NCI-H1105 (cell line): ENCODE measurements around the gene MEI1.

ENCODE experiments used
- DNase-seq: peaks from one replicate; lab custom pipeline; 2025; lab: John Stamatoyannopoulos, UW

MEI1 gene

DNA sequence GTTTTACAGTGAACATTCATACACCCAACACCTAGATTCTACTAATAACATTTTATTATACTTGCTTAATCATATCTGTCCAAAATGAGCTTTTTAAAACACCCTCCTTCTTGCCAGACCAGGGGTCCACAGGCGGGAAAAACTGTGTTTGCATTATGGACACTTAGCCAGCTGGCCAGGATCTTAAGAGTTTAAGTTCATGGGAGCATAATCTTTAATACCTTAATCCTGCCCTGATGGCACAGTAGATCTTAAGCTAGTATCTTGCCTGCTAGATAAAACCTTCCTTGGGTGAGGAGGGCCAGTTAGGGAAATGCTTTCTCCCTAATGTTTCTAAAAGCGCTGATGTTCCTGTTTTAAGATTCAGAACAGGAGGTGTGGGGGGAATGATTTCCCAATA lies 88.0 kb downstream of the MEI1 start:
- no peak for DNase-seq

DNA sequence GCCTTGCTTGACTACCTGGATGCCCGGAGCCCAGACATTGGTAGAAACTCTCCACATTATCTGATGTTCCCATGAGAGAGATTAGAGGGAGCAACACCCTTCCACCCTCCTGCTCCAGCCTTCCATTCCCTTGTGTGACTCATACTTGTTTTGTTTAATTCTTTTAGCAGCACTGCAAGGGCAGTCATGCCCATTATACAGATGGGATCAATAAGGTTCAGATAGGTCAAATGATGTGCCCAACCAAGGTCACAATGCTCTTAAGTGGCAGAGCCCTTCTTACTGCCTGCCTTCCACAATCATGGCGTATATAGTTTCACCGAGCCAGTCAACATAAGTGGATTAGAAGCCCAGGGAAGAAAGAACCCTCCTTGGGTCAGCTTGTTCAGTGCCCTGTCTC lies 94.6 kb downstream of the MEI1 start:
- no peak for DNase-seq

DNA sequence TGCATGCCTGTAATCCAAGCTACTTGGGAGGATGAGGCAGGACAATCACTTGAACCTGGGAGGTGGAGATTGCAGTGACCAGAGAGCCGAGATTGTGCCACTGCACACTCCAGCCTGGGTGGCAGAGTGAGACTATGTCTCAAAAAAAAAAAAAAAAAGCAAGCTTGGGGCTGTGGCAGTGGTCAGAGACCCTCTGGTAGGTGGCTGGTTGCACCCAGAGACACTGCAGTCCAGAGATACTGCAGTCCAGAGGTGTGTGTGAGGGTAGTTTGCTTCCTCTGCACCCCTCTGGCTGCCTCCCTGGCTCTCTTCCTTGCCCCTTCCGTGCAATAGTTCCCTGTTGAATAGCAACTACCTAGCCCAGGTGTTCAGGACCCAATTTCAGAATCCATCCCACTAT lies 99.4 kb downstream of the MEI1 start:
- no peak for DNase-seq

DNA sequence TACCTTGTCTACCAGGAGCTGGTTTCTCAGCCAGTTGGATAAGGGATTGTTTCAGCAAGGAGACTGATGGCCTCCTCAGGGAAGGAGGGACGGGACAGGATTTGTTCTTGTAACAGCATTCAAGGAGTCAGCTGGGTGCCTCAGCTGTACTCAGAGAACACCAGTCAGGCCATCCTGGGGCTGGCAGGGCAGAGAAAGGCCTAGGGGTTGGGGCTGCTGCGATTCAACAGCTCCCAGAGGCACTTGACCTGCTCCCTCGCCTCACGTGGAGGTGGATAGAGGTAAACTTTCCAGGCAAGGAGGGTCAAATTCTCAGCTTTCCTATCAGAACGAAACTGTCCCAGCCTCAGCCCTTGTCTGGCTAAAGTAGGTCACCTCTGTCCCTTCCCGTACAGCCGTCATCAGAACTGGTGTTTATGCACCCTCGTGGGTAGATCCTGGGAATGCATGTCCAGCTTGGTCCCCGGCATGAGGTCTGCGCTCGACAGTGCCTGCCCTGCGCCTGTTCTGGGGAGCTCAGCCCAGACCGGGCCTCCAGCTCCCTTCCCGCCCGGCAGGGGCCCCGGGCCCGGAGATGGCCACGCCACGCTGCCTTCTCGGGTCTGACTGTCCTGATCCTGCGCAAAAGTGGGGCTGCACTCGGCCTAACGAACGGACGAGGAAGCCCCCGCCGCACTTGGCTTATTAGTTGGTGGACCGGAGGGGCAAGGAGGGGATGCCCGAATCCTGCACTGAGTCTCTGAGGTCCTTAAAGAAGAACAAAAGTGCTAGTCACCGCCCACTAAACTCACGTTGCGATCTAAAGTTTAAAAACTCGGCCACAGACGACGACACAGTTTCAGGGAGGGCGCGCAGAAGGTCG lies 100.4 kb downstream of the MEI1 start:
- no peak for DNase-seq

DNA sequence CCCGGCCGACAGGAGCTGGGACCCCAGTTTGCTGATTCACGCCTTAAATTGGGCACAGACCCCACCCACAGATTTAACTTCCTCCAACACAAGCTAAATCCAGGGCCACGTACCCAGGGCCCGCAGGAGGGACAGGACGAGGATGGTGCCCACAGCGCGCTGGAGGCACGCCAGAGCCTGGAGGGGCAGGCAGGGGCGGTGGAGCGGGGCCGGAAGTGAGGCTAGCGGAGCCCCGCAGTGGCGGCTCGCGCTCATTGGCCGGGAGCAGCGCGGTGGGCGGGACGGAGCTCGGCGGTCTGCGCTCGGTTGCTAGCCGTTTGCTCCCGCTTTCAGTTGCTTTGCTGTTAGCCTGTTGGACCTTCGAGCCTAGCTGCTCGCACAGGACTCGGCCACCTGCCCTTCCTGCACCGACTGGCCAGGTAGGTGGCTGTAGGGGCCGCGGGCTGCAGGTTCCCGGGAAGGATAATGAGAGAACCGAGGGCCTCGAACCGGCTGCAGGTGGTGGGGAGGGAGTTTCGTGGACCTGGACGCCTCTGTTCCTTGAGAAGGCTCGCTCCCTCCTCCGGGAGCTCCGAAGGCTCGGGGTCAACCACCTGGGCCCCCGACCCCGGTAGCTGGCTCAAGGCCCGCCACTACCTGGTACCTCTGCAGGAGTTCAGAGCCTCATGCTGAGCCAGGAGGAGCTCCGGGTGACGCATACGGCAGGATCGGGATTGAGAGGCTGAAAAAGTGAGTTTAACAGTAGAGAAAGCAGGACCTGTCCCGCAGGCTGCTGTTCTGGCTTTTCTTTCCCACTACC lies 101.2 kb downstream of the MEI1 start, which contains the start of gene CCDC134:
Gene CCDC134 (plus strand): TSS at position 332 of the 799 bp plus-strand sequence. CDS start 8,212 bp downstream, outside the sequence.
- peak; percentile 84 for DNase-seq

DNA sequence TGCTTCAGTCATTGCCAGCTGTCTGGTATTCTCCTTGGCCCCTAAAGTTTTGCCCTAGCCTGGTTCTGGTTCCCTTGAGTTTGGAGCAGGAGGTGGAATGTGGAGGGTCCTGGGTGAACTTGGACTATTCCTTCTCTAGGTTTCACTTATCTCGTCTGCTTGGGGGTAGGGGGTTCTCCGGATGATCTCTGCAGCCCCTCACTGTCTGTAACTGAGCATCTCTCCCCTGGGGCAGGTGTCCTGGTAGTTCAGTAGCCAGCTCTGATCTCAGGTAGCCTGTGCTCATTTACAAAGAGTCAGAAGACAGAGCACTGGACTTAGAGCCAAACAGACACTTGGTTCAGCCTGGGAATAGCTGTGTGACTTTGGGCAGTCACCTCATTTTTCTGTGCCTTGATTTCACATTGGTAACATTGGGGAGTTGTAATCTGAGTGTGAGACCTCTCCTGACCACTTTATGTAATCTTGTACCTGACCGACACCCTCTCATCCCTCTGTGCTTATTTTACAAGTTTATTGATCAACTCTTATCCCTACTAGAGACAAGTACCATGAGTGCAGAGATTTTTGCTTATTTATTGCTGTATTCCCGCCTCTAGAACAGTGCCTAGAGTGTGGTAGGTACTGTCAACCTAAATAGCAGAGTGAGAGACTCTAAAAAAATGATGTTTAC lies 102.0 kb downstream of the MEI1 start:
- no peak for DNase-seq

DNA sequence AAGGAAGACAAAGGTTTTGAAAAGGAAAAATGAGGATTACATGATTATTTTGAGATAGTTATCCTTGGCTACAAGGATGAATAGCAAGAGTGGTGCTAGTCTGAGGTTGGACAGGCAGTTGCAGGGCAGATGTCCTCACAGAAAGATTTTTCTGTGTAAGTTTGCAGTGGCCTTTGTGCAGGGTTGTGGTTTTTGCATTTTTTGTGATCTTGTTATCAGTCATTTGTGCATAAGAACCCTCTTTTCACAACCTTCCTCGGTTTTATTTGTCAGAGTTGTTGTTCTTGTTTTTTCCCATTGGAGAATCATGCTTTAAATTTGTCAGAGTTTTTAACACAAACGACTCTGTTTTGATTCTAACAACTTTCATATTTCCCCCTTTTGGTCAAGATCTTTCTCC lies 102.6 kb downstream of the MEI1 start:
- no peak for DNase-seq

DNA sequence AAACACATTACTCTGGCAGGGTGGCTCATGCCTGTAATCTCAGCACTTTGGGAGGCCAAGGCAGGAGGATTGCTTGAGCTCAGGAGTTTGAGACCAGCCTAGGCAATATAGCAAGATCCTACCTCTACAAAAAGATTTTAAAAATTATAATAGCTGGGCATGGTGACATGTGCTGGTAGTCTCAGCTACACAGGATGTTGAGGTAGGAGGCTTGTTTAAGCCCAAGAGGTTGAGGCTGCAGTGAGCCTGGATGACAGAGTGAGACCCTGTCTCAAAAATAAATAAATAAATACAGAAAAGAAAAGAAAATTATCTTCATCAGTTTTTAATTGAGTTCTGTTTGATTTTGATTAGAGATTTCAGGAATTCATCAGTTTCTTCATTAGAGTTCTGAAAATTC lies 106.3 kb downstream of the MEI1 start:
- no peak for DNase-seq

DNA sequence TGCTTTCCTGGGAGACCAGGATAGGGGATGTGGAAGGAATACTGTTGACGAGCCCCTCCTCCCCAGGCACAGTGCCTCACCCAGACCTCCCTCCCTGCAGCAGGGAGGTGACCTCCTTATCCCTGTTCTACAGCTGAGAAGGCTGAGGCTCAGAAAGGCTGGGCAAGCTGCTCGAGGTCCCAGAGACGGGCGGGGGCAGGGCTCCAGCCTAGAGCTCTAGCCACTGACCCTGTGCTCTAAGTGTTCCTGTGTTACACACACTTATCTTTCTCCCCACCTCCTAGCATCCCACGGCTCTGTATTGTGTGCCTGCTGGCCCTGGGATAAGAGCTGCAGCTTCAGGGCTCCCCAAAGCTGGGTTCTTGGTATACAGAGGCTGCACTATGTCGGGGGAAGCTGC lies 109.1 kb downstream of the MEI1 start:
- DNase-seq = no peak

DNA sequence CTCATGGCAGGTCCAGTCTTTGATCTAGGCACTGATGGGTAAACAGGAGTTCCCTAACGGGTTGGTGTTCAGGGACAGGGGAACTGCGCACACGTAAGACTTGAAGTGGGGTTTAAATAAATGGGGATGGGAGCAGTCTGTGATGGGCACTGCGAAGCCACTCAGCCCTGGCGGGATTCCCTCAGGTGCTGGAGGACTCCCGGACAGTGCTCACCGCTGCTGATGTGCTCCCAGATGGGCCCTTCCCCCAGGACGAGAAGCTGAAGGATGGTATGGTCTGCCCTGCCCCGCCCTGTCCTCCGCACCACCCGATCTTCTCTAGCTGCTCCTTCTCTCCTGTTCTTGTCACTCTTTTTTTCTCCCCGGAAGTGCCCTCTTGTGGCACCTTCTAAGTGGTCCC lies 110.7 kb downstream of the MEI1 start:
- DNase-seq = no peak

DNA sequence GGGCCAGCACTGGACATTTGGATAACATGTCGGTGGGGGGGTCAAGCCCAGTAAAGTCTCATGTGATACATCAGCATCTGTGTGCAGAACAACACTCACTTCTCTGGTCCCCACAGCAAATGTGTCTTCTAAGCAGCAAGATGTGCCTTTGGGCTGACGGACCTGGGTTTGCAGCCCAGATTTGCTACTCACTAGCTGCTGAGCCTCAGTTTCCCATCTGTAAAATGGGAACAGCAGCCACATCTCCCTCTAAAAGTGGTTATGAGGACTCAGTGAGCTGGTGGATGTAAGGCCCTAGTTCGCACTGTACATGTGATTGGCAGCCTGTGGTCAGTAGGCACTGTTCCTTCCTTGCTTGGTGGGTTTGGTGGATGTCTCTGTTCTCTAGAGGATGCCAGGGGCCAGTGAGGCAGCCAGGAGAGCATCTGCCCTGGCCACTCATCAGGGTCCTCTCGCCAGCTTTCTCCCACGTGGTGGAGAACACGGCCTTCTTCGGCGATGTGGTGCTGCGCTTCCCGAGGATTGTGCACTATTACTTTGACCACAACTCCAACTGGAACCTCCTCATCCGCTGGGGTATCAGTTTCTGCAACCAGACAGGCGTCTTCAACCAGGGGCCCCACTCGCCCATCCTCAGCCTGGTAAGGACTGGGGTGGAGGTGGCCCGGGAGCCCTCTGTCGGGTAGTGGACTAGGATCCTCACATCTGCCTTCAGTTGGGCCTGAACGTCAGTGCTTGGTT lies 113.7 kb downstream of the MEI1 start:
- DNase-seq = no peak

DNA sequence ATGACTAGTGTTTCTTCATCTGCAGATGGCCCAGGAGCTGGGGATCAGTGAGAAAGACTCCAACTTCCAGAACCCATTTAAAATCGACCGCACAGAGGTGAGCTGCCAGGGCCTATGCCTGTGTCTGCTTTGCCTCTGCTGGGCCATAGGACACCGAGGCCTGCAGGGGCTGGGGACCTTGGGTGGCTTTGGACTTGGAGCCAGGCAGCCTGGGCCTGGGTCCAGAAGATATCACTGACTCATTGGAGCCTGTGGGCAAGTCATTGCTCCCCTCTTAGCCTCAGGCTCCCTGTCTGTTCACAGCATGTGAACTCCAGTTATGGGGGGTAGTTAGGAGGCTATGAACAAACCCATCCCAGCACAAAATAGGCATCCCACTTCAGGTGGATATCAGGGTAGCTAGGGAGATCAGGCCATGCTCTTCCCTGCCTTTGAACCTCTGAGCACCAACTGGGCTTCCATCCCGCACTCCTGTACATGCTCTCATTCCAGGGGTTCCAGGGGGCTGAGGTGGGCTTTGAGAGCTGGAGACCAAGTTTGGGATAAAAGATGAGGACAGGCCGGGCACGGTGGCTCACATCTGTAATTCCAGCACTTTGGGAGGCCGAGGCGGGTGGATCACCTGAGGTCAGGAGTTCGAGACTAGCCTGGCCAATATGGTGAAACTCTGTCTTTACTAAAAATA lies 114.6 kb downstream of the MEI1 start:
- no peak for DNase-seq

DNA sequence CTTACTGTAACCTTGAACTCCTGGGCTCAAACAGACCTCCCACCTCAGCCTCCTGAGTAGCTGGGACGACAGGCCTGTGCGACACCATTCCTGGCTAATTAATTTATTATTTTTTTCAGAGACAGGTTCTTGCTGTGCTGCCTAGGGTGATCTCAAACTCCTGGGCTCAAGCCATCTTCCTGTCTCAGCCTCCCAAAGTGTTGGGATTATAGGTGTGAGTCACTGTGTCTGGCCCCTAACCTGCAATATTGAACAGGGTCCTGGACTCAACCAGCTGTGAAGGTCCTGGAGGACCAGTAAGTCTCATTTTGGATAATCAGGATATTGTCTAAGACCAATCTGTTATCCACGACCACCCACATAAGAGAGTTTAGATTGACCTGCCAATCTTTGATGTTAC lies 116.4 kb downstream of the MEI1 start:
- DNase-seq = no peak

DNA sequence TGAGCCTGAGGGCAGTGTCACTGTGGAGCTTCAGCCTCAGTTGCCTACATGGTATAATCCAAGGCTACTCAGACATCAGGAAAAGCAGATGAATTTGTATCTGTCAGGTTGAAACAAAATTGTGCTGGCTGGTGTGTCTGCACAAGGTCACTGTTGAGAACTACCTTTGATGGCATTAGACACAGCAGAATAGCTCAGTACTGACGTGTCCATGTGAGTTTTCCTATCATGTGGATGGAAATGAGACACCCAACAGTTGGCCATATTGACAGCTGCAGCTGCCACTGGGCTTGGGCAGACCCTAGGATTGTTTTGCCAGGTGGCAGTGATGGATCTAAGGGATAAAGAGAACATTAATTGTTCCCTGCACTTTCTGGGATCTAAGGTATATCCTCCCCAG lies 116.9 kb downstream of the MEI1 start:
- DNase-seq = no peak

DNA sequence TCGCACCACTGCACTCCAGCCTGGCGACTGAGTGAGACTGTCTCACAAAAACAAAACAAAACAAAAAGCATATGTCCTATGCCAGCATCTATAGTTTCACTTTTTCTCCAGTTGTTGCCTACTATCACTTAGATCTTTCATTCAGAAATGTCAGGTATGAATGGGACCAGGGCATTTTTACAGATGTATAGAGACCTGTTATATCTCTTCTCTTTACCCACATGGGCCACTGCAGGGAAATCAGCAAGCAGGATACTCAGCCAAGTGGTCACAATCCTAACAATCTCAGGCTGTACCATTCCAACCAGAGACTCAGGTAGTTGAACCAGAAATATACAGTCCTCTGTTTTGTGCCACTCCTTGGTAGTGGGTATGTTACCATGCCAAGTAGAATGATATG lies 117.6 kb downstream of the MEI1 start:
- DNase-seq = no peak

DNA sequence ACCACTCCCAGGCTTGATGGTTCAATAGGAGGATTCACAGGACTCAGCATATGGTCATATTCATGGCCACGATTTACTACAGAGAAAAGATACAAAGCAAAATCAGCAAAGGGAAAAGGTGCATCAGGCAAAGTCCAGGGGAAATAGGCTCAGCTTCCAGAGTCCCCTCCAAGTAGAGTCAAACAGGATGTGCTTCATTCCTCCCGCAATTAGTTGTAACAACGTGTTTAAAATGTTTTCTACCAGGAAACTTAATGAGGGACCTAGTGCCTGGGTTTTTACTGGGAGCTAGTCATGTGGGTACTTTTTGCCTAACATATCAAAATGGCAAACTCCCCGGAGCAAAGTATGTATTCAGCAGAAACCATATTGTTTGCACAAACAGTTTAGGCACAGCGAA lies 118.7 kb downstream of the MEI1 start:
- DNase-seq = no peak

DNA sequence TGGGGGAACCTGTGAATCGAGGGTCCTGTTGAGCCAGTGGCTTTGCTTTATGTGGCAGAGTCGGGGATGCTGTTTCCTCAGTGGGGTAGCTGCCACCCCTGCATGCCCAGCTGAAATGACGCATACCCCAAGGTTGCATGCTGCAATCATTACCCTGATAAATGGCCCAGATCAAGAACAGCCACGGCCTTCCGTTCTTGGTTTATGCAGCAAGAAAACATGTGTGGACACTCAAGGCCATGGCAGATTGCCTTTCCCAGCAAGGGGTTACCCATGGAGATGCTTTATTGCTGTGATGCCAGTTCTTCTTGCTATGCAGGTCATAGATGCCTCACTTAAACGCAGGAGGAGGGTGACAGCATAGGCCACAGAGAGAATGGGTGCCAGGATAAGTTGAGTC lies 119.3 kb downstream of the MEI1 start:
- DNase-seq = no peak

DNA sequence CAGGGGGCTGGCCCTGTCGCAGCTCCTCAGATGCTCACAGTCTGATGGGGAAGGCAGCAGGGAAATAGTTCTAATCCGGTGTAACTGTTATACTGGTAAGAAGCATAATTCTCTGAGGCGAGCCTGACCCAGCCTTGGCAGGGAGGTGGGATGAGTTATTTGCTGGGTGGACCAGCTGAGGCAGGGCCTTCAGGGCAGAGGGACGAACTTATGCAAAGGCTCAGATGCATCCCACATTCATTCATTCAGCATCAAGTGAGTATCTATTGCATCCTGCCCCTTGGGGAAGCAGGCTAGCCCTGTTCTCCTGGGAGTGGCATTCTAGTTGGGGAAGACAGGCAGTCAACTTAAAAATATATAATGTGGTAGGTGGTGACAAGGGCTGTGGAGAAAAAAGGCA lies 120.0 kb downstream of the MEI1 start:
- no peak for DNase-seq

DNA sequence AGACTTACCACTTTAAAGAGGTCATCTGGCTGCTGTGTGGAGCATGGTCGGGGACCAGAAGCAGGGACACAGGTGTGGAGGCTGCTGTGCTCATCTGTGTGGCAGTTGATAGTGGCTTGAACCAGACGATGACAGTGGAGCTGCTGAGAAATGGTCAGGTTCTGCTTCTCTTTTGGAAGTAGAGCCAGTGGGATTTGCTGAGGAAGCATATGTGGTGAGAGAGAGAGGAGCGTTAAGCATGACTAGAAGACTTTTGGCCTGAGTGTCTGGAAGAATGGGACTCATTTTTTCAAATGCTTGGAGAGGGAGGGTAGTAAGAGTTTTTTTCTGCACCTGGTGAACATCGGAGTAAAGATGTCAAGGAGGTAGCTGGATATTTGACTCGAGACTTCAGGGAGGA lies 121.1 kb downstream of the MEI1 start:
- no peak for DNase-seq

DNA sequence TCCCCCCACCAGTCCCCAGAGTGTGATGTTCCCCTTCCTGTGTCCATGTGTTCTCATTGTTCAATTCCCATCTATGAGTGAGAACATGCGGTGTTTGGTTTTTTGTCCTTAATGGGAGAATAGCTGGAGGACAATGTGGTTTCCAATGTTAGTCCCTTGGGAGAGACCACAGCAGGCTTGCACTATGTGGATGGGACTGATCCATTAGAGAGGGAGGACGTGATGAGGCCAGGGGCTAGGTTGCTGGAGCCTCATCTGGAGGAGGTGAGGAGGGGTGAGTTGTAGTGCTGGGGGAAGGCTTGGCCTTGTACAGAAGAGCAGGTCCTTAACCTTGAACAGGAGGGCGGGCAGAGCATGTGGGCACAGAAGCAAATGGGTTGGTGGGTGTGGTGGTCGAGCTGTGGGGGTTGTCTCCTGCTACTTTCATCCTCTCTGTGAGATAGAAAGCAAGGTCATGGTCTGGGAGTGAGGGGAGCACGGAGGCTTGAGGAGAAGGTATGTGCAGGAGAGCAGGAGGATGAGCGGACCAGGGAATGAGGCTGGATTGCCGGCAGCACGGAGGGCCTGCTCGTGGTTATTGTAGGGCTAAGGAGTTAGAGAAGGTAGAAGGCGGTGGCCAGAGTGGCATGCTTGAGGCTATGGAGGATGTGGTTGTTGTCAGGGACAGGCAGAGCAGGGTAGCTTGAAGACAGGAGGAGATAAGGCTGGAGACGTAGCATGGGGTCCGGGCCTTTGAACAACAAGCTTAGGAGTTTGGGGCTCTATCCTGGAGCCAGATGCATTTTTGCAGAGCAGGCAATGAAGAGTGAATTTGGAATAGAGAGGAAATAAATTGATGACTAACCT lies 122.4 kb downstream of the MEI1 start:
- DNase-seq = no peak
